Mesenchymal stem cell (in vitro differentiated cells and primary cell): Measurements from ENCODE around the gene BEND7. TPM values are rescaled to one million over a fixed set of nuclear protein-coding genes. Genes with fewer than 3 reads are reported as not detected.
A peak's percentile ranks its signal among the peaks of the same experiment; 100 is the strongest.

Experiments
- DNase-seq: peaks from one replicate; pipeline ENCODE4 v3.0.0-alpha.2; 2013
- H2AFZ ChIP-seq: one replicate; pipeline ENCODE4 v1.6.1; 2013; ENCODE audit warnings: low read depth, mild to moderate bottlenecking, control low read depth, inconsistent platforms, low read length, moderate library complexity
- H2AK5ac ChIP-seq: 2 replicates; pipeline ENCODE4 v1.6.1; 2013; ENCODE audit warnings: low read length, moderate library complexity, mild to moderate bottlenecking, inconsistent platforms; ENCODE audit not compliant: severe bottlenecking
- H2BK120ac ChIP-seq: one replicate; pipeline ENCODE4 v1.6.1; 2013; ENCODE audit warnings: low read depth, mild to moderate bottlenecking, inconsistent platforms, low read length, moderate library complexity
- H2BK12ac ChIP-seq, 2 experiments: one replicate each; pipeline ENCODE4 v1.6.1; 2013; ENCODE audit warnings: inconsistent platforms in 2 of 2, low read length in 2 of 2, mild to moderate bottlenecking in 2 of 2, moderate library complexity in 2 of 2, control low read depth in 1 of 2
- H2BK15ac ChIP-seq: one replicate; pipeline ENCODE4 v1.6.1; 2013; ENCODE audit warnings: mild to moderate bottlenecking, low read depth, inconsistent platforms; ENCODE audit not compliant: poor library complexity, severe bottlenecking
- H2BK5ac ChIP-seq: 2 replicates; pipeline ENCODE4 v1.6.1; 2013; ENCODE audit warnings: low read depth, mild to moderate bottlenecking, low read length, control low read depth, inconsistent platforms; ENCODE audit not compliant: poor library complexity, severe bottlenecking
- H3K14ac ChIP-seq, 2 experiments: one replicate each; pipeline ENCODE4 v1.6.1; 2013; ENCODE audit warnings: inconsistent platforms in 2 of 2, low read length in 2 of 2, control low read depth in 1 of 2, mild to moderate bottlenecking in 1 of 2, moderate library complexity in 1 of 2
- H3K18ac ChIP-seq, 2 experiments: one replicate each; pipeline ENCODE4 v1.6.1; 2013; ENCODE audit warnings: inconsistent platforms in 2 of 2, low read length in 2 of 2, control low read depth in 1 of 2, low read depth in 1 of 2, mild to moderate bottlenecking in 1 of 2
- H3K23ac ChIP-seq, 2 experiments: one replicate each; pipeline ENCODE4 v1.6.1; 2013; ENCODE audit warnings: inconsistent platforms in 2 of 2, low read length in 2 of 2, mild to moderate bottlenecking in 2 of 2, moderate library complexity in 2 of 2, control low read depth in 1 of 2
- H3K27ac ChIP-seq: 2 replicates; pipeline ENCODE4 v1.5.1; 2013; ENCODE audit warnings: mild to moderate bottlenecking, moderate library complexity, low read length, control low read depth, inconsistent platforms; ENCODE audit not compliant: poor library complexity, severe bottlenecking
- H3K27me3 ChIP-seq, 2 experiments: 2 replicates each; pipeline versions ENCODE4 v1.6.1 to v1.7.0; 2013; ENCODE audit warnings: low read length in 2 of 2, mild to moderate bottlenecking in 2 of 2, moderate library complexity in 2 of 2, control low read depth in 1 of 2, inconsistent platforms in 1 of 2; ENCODE audit not compliant: control insufficient read depth in 1 of 2, insufficient read depth in 1 of 2
- H3K36me3 ChIP-seq, 2 experiments: 2 replicates each; pipeline versions ENCODE4 v1.6.1 to v1.7.0; 2013; ENCODE audit warnings: low read length in 2 of 2, control low read depth in 1 of 2, inconsistent platforms in 1 of 2, low read depth in 1 of 2, mild to moderate bottlenecking in 1 of 2; ENCODE audit not compliant: insufficient read depth in 2 of 2, control insufficient read depth in 1 of 2
- H3K4ac ChIP-seq, 2 experiments: one replicate each; pipeline ENCODE4 v1.6.1; 2013; ENCODE audit warnings: inconsistent platforms in 2 of 2, low read length in 2 of 2, mild to moderate bottlenecking in 2 of 2, moderate library complexity in 2 of 2, control low read depth in 1 of 2, low read depth in 1 of 2
- H3K4me1 ChIP-seq: 2 replicates; pipeline ENCODE4 v1.6.1; 2013; ENCODE audit warnings: low read depth, low read length, control low read depth; ENCODE audit not compliant: control insufficient read depth, insufficient read depth
- H3K4me2 ChIP-seq: 2 replicates; pipeline ENCODE4 v1.6.1; 2013; ENCODE audit warnings: low read length, mild to moderate bottlenecking, inconsistent platforms; ENCODE audit not compliant: poor library complexity, severe bottlenecking
- H3K4me3 ChIP-seq, 2 experiments: 2 replicates each; pipeline versions ENCODE4 v1.5.1 to v1.7.0; 2013; ENCODE audit warnings: low read length in 2 of 2, mild to moderate bottlenecking in 2 of 2, control low read depth in 1 of 2, low read depth in 1 of 2; ENCODE audit not compliant: insufficient read depth in 1 of 2
- H3K79me1 ChIP-seq: replicated peaks from 2 replicates; pipeline ENCODE4 v1.6.1; 2013; ENCODE audit warnings: mild to moderate bottlenecking, control low read depth, low read length, inconsistent platforms; ENCODE audit not compliant: poor library complexity, severe bottlenecking
- H3K9ac ChIP-seq: 2 replicates; pipeline ENCODE4 v1.7.0; 2013; ENCODE audit warnings: mild to moderate bottlenecking, low read length, moderate library complexity
- H3K9me3 ChIP-seq: 2 replicates; pipeline ENCODE4 v1.7.0; 2013; ENCODE audit warnings: mild to moderate bottlenecking, low read length; ENCODE audit not compliant: control insufficient read depth
- H4K8ac ChIP-seq: one replicate; pipeline ENCODE4 v1.6.1; 2013; ENCODE audit warnings: inconsistent platforms, mild to moderate bottlenecking, low read length, moderate library complexity
- H4K91ac ChIP-seq: one replicate; pipeline ENCODE4 v1.6.1; 2013; ENCODE audit warnings: mild to moderate bottlenecking, low read length, inconsistent platforms
- WGBS: methylation state at CpG from one replicate; pipeline ENCODE4 v1.1.7; 2013; ENCODE audit warnings: mixed read lengths; 5-methylcytosine and 5-hydroxymethylcytosine counted together
- polyA plus RNA-seq, 2 experiments: library from polyadenylated mRNA; stranded (reverse); fragments of 200-250 nt; gene quantifications; one replicate each; pipeline ENCODE4 v1.2.3, GENCODE V29; 2013

The BEND7 gene, protein sequence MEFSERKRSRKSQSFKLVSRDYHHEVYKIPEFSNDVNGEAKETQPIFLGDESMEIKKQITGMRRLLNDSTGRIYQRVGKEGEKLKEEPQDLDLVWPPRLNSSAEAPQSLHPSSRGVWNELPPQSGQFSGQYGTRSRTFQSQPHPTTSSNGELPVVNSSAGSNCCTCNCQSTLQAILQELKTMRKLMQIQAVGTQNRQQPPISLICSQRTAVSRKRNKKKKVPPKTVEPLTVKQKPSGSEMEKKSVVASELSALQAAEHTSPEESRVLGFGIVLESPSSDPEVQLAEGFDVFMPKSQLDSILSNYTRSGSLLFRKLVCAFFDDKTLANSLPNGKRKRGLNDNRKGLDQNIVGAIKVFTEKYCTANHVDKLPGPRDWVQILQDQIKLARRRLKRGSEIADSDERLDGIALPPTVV
- polyA plus RNA-seq (2013, experiment 1 of 2) = 2.9 TPM
- 3.3 TPM for polyA plus RNA-seq (2013, experiment 2 of 2)

DNA sequence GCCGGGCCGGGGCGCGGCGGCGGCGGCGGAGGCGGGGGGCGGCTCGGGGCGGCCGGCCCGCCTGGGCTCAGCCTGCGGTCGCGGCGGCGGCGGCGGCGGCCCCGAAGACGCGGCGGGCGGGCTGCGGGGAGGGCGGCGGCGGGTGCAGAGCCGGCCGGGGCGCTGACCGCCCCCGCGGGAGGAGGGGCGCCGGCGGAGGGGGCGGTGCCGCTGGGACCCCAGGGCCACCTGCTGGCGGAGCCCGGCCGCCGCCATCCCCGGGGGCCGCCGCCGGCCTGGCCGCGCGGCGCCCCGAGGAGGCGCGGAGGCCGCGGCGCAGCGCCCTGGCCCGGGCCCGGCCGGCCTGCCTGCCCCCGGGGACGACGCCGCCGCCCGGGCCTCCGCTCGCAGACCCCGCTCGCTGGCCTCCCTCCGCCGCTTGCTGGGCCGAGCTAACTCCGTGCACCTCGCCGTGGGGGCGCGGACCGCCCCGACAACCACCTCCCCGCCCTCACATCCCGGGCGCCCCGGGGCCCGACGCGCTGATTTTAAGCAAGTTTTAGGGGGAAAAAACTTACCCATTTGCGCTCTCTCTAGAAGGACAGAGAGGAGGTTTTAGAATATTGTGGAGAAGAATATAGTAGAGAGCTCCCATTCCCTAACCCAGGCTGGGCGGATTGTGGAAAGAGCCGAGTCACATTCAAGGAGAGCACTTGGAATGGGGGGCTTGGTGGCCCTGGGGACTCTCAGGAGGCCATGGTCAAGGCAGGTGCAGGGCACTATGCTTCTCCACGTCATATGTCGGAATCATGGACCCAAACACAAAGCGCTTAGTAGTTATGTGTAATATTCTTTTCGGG lies at the start of gene BEND7:
Gene BEND7 (minus strand): TSS at position 140 of the 839 bp plus-strand sequence. CDS start 481 bp downstream, outside the sequence.
- peaks cover 0 to 3% of the 10 kb centered on the region in 2 experiments for H3K36me3 ChIP-seq
- H2BK12ac ChIP-seq = peak within 1 kb of the TSS in 1 of 2 experiments; percentile 37
- H3K4me3 ChIP-seq = peak within 1 kb of the TSS; percentile 76 to 78
- H2BK15ac ChIP-seq = peak within 1 kb of the TSS; percentile 52
- H3K14ac ChIP-seq = peak within 1 kb of the TSS in 1 of 2 experiments; percentile 44
- H3K18ac ChIP-seq = peak within 1 kb of the TSS; percentile 28 to 49
- peak; percentile 21 for DNase-seq
- H2BK120ac ChIP-seq = peak within 1 kb of the TSS; percentile 73
- H2BK5ac ChIP-seq = no peak within 1 kb of the TSS
- peak within 1 kb of the TSS; percentile 81 for H3K9ac ChIP-seq
- H3K4me1 ChIP-seq = peaks cover 6% of the 10 kb centered on the region
- H3K4me2 ChIP-seq = peak within 1 kb of the TSS; percentile 94
- H3K79me1 ChIP-seq = peaks cover 14% of the 10 kb centered on the region
- peak within 1 kb of the TSS; percentile 88 for H2AFZ ChIP-seq
- H4K91ac ChIP-seq = no peak within 1 kb of the TSS
- WGBS = 21% methylated on average over 14 of the region's 98 CpGs
- peak within 1 kb of the TSS; percentile 78 for H2AK5ac ChIP-seq
- peak within 1 kb of the TSS; percentile 34 for H3K27ac ChIP-seq
- peaks cover 5 to 6% of the 10 kb centered on the region in 2 experiments for H3K27me3 ChIP-seq
- H4K8ac ChIP-seq = peak within 1 kb of the TSS; percentile 69
- no peak within 1 kb of the TSS for H3K23ac ChIP-seq
- no peaks in the 10 kb centered on the region for H3K9me3 ChIP-seq
- no peak within 1 kb of the TSS for H3K4ac ChIP-seq

DNA sequence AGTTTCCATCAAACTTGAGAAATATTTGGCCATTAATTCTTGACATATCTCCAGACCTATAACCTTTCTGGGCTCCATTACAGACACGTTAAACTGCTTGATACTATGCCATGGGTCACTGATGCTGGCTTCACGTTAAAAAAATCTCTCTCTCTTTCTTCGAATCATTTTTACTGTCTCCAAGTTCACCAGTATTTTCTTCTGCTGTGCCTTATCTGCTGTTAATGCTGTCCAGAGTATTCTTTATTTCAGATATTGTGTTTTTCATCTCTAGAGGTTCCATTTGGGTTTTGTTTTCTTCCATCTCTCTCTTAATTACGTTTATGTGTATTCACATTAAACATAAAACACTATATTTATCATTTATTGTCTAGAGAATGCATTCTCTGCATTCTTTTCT lies 45.1 kb upstream of the BEND7 start:
- Histone ChIP-seq H2AK5ac (no peak overlapping the region), H2BK120ac (no peak overlapping the region), H3K9ac (no peak overlapping the region), H3K36me3 (no peaks in the 10 kb centered on the region), H2AFZ (no peak overlapping the region), H3K4ac (no peak overlapping the region), H3K27me3 (peaks cover 14 to 32% of the 10 kb centered on the region in 2 experiments), H2BK15ac (no peak overlapping the region), H3K23ac (no peak overlapping the region), H4K91ac (no peak overlapping the region), H3K27ac (no peak overlapping the region), H3K14ac (no peak overlapping the region), H2BK5ac (no peak overlapping the region), H3K4me1 (no peaks in the 10 kb centered on the region), H3K18ac (no peak overlapping the region), H4K8ac (no peak overlapping the region), H3K4me3 (no peak overlapping the region), H3K79me1 (no peaks in the 10 kb centered on the region), H3K9me3 (peaks cover 9% of the 10 kb centered on the region), H3K4me2 (no peak overlapping the region), H2BK12ac (no peak overlapping the region)
- no peak for DNase-seq
- 36% methylated on average over 3 of the region's 4 CpGs for WGBS

DNA sequence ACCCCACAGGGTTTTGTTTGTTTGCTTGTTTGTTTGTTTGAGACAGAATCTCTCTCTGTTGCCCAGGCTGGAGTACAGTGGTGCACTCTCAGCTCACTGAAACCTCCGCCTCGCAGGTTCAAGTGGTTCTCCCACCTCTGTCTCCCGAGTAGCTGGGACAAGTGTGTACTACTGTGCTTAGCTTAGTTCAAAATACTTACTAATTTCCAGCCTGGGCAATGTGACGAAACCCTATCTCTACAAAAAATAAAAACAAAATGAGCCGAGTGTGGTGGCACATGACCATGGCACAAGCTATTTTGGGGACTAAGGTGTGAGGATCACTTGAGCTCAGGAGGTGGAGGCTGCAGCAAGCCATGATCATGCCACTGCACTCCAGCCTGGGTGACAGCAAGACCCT lies 42.7 kb upstream of the BEND7 start:
- Histone ChIP-seq H3K23ac (no peak overlapping the region), H2BK120ac (no peak overlapping the region), H4K91ac (no peak overlapping the region), H2BK15ac (no peak overlapping the region), H4K8ac (no peak overlapping the region), H3K36me3 (no peaks in the 10 kb centered on the region), H2BK12ac (no peak overlapping the region), H3K14ac (no peak overlapping the region), H3K4me1 (no peaks in the 10 kb centered on the region), H3K27me3 (peaks cover 24 to 26% of the 10 kb centered on the region in 2 experiments), H3K9ac (no peak overlapping the region), H2AK5ac (no peak overlapping the region), H3K4ac (no peak overlapping the region), H3K9me3 (peaks cover 9% of the 10 kb centered on the region), H3K4me2 (no peak overlapping the region), H2BK5ac (no peak overlapping the region), H3K18ac (no peak overlapping the region), H3K79me1 (no peaks in the 10 kb centered on the region), H3K27ac (no peak overlapping the region), H3K4me3 (no peak overlapping the region), H2AFZ (no peak overlapping the region)
- WGBS = 87% methylated on average over 5 of the region's 5 CpGs
- DNase-seq = no peak

DNA sequence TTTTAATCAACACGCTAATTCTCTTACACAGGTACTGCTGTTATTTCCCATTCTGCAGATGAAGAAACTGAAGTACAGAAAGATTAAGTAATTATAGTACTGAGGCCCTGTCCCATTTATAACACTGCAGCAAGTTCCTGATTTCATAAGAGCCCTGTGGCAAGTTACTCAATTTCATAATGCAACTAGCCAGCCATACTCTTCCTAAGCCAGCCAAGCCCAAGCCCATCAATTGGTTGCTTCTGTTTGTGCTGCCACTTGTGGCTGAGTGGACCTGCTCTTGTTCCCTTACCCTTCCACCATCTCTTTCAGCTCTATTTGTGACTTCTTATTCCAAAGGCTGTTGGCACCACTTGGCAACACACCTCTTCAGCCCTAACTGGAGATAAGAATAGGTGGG lies 38.2 kb upstream of the BEND7 start:
- Histone ChIP-seq H2BK5ac (no peak overlapping the region), H3K4me3 (no peak overlapping the region), H3K23ac (no peak overlapping the region), H2BK120ac (no peak overlapping the region), H3K14ac (no peak overlapping the region), H2AFZ (no peak overlapping the region), H3K4ac (no peak overlapping the region), H3K79me1 (no peaks in the 10 kb centered on the region), H3K4me2 (no peak overlapping the region), H4K91ac (no peak overlapping the region), H2BK12ac (no peak overlapping the region), H3K18ac (no peak overlapping the region), H3K36me3 (no peaks in the 10 kb centered on the region), H2BK15ac (no peak overlapping the region), H3K27ac (no peak overlapping the region), H3K4me1 (peaks cover 1% of the 10 kb centered on the region), H3K9ac (no peak overlapping the region), H4K8ac (no peak overlapping the region), H3K27me3 (peaks cover 12 to 15% of the 10 kb centered on the region in 2 experiments), H3K9me3 (no peaks in the 10 kb centered on the region), H2AK5ac (no peak overlapping the region)
- WGBS = 100% methylated on average over 1 of the region's 1 CpG
- DNase-seq = peak; percentile 13
